Hepatocyte (in vitro differentiated cells): ENCODE measurements around the gene ISL2. TPM values are rescaled to one million over a fixed set of nuclear protein-coding genes. Genes with fewer than 3 reads are reported as not detected.

Source experiments
- DNase-seq: peaks from one replicate; pipeline ENCODE4 v3.0.0-alpha.2; 2016; ENCODE audit warnings: low spot score
- H2AFZ ChIP-seq: fragments of 200-600 bp; sonication (generic); 2 replicates; pipeline ENCODE4 v1.6.0; 2016; ENCODE audit warnings: antibody characterized with exemption, mild to moderate bottlenecking
- H3K27ac ChIP-seq: fragments of 200-600 bp; sonication (generic); 2 replicates; pipeline ENCODE4 v1.5.1; 2016; ENCODE audit warnings: mild to moderate bottlenecking
- H3K27me3 ChIP-seq: fragments of 200-600 bp; sonication (generic); 2 replicates; pipeline ENCODE4 v1.6.1; 2016
- H3K36me3 ChIP-seq: fragments of 200-600 bp; sonication (generic); replicated peaks from 2 replicates; pipeline ENCODE4 v1.5.1; 2016; ENCODE audit warnings: low read depth; ENCODE audit not compliant: insufficient read depth
- H3K4me1 ChIP-seq: fragments of 200-600 bp; sonication (generic); 2 replicates; pipeline ENCODE4 v1.5.1; 2016; ENCODE audit warnings: mild to moderate bottlenecking, moderate library complexity; ENCODE audit not compliant: insufficient read depth
- H3K4me2 ChIP-seq: fragments of 200-600 bp; sonication (generic); 2 replicates; pipeline ENCODE4 v1.6.0; 2016
- H3K4me3 ChIP-seq: fragments of 200-600 bp; sonication (generic); 2 replicates; pipeline ENCODE4 v1.5.1; 2016; ENCODE audit warnings: mild to moderate bottlenecking
- H3K79me2 ChIP-seq: fragments of 200-600 bp; sonication (generic); 2 replicates; pipeline ENCODE4 v1.6.0; 2017; ENCODE audit warnings: mild to moderate bottlenecking
- H3K9me2 ChIP-seq: fragments of 200-600 bp; sonication (generic); replicated peaks from 2 replicates; pipeline ENCODE4 v1.6.0; 2017; ENCODE audit warnings: mild to moderate bottlenecking; ENCODE audit not compliant: insufficient read depth
- H3K9me3 ChIP-seq: fragments of 200-600 bp; sonication (generic); 2 replicates; pipeline ENCODE4 v1.5.1; 2016; ENCODE audit warnings: low read depth, mild to moderate bottlenecking
- H4K20me1 ChIP-seq: fragments of 200-600 bp; sonication (generic); 2 replicates; pipeline ENCODE4 v1.6.0; 2016; ENCODE audit warnings: mild to moderate bottlenecking; ENCODE audit not compliant: insufficient read depth, poor library complexity, severe bottlenecking
- CTCF ChIP-seq: fragments of 200-600 bp; sonication (generic); IDR thresholded peaks from 2 replicates; pipeline ENCODE4 v1.5.1; 2016; ENCODE audit warnings: antibody characterized with exemption, mild to moderate bottlenecking; ENCODE audit not compliant: poor library complexity
- EZH2 ChIP-seq: fragments of 200-600 bp; sonication (generic); IDR thresholded peaks from 2 replicates; pipeline ENCODE4 v1.6.1; 2016; ENCODE audit warnings: antibody characterized with exemption, mild to moderate bottlenecking, borderline replicate concordance
- EZH2phosphoT487 ChIP-seq: fragments of 200-600 bp; sonication (generic); IDR thresholded peaks from one replicate; pipeline ENCODE4 v1.6.1; 2018; ENCODE audit warnings: antibody characterized with exemption, mild to moderate bottlenecking, low read depth, moderate library complexity; ENCODE audit not compliant: unreplicated experiment, severe bottlenecking
- WGBS: methylation state at CpG from one replicate; pipeline ENCODE4 v1.1.6; 2016; ENCODE audit warnings: low lambda C conversion rate; ENCODE audit errors: missing lambda C conversion rate; 5-methylcytosine and 5-hydroxymethylcytosine counted together
- polyA plus RNA-seq: library from polyadenylated mRNA; unstranded; fragments of >200 nt; fragmentation: Nextera tagmentation; extraction: Ambion mirVana; gene quantifications from 2 replicates; pipeline ENCODE4 v1.2.1, GENCODE V29; 2016
- total RNA-seq: library from RNA; depleted of rRNA; stranded (reverse); fragments of >200 nt; gene quantifications from 2 replicates; pipeline ENCODE4 v1.2.3, GENCODE V29; 2014

Gene ISL2
- total and polyA plus RNA-seq, 2 experiments from 2014 or later = 3.9 to 4.7 TPM

GRCh38 chr15:76377751-76378150 is 41.2 kb downstream of the ISL2 start:
- Histone ChIP-seq H3K9me2 (no peaks in the 10 kb centered on the region), H3K27ac (no peak overlapping the region), H4K20me1 (no peaks in the 10 kb centered on the region), H3K4me3 (no peak overlapping the region), H3K27me3 (no peaks in the 10 kb centered on the region), H3K4me2 (no peak overlapping the region), H3K79me2 (no peaks in the 10 kb centered on the region), H2AFZ (no peak overlapping the region), H3K36me3 (no peaks in the 10 kb centered on the region), H3K9me3 (no peaks in the 10 kb centered on the region), H3K4me1 (peaks cover 8% of the 10 kb centered on the region)
- no peak for DNase-seq
- TF ChIP-seq EZH2phosphoT487 (no peak), EZH2 (no peak), CTCF (no peak)

GRCh38 chr15:76378691-76379090 is 42.1 kb downstream of the ISL2 start:
- Histone ChIP-seq H3K79me2 (no peaks in the 10 kb centered on the region), H3K36me3 (no peaks in the 10 kb centered on the region), H3K4me2 (no peak overlapping the region), H3K4me3 (no peak overlapping the region), H2AFZ (no peak overlapping the region), H3K4me1 (peaks cover 8% of the 10 kb centered on the region), H3K9me2 (no peaks in the 10 kb centered on the region), H4K20me1 (no peaks in the 10 kb centered on the region), H3K9me3 (no peaks in the 10 kb centered on the region), H3K27ac (no peak overlapping the region), H3K27me3 (no peaks in the 10 kb centered on the region)
- WGBS = 89% methylated on average over 1 of the region's 1 CpG
- no peak for DNase-seq
- TF ChIP-seq EZH2phosphoT487 (no peak), CTCF (no peak), EZH2 (no peak)

GRCh38 chr15:76380249-76380648 is 43.7 kb downstream of the ISL2 start:
- H3K4me1 ChIP-seq = peaks cover 8% of the 10 kb centered on the region
- no peak overlapping the region for H3K4me2 ChIP-seq
- no peaks in the 10 kb centered on the region for H3K27me3 ChIP-seq
- H3K79me2 ChIP-seq = no peaks in the 10 kb centered on the region
- H4K20me1 ChIP-seq = no peaks in the 10 kb centered on the region
- no peak overlapping the region for H3K4me3 ChIP-seq
- no peak overlapping the region for H2AFZ ChIP-seq
- no peaks in the 10 kb centered on the region for H3K9me3 ChIP-seq
- no peak for DNase-seq
- 72% methylated on average over 1 of the region's 1 CpG for WGBS
- no peaks in the 10 kb centered on the region for H3K9me2 ChIP-seq
- H3K27ac ChIP-seq = no peak overlapping the region
- TF ChIP-seq CTCF = no peak
- no peak for TF ChIP-seq EZH2phosphoT487
- TF ChIP-seq EZH2 = no peak
- no peaks in the 10 kb centered on the region for H3K36me3 ChIP-seq

GRCh38 chr15:76381366-76381765 is 44.8 kb downstream of the ISL2 start:
- WGBS = 83% methylated on average over 4 of the region's 4 CpGs

More at GRCh38 chr15:76381366-76381765, 44.8 kb downstream of the ISL2 start:
- Histone ChIP-seq H3K4me3 (no peak overlapping the region), H3K79me2 (no peaks in the 10 kb centered on the region), H3K27ac (no peak overlapping the region), H3K36me3 (no peaks in the 10 kb centered on the region), H3K4me1 (peaks cover 8% of the 10 kb centered on the region), H3K9me2 (no peaks in the 10 kb centered on the region), H3K9me3 (no peaks in the 10 kb centered on the region), H4K20me1 (no peaks in the 10 kb centered on the region), H3K4me2 (no peak overlapping the region), H2AFZ (no peak overlapping the region), H3K27me3 (no peaks in the 10 kb centered on the region)
- TF ChIP-seq EZH2 (no peak), CTCF (no peak), EZH2phosphoT487 (no peak)
- no peak for DNase-seq
